Measurements from ENCODE around the gene NUCB2. TPM values are rescaled to one million over a fixed set of nuclear protein-coding genes. Genes with fewer than 3 reads are reported as not detected.

Gene NUCB2
- total and polyA plus RNA-seq, 2 of the 8 experiments (the other 6 are each of a cell fraction or from before 2014, with no cell fraction given): 9.0 to 34.2 TPM

GRCh38 chr11:17371614-17372013, 95.1 kb downstream of the NUCB2 start:
- H2BK5ac ChIP-seq (ENCODE audit: low read depth, low read length): no peak overlapping the region
- H2BK20ac ChIP-seq (ENCODE audit: low read length): no peak overlapping the region
- H3K27me3 ChIP-seq (replicated peaks in 1 of 4; ENCODE audit: control insufficient read depth in 3 of 4, extremely low read depth in 1 of 4, insufficient read depth in 3 of 4, low read length in 3 of 4): no peaks in the 10 kb centered on the region; a peak in 1 of 7 replicates
- no peak overlapping the region for H3K9ac ChIP-seq (replicated peaks in 1 of 4; ENCODE audit: extremely low read depth in 1 of 4, low read depth in 3 of 4, low read length in 3 of 4)
- no peak overlapping the region for H3K27ac ChIP-seq (ENCODE audit: low read depth, low read length)
- no peak overlapping the region for H4K91ac ChIP-seq (replicated peaks; ENCODE audit: insufficient read length, low read length)
- no peak overlapping the region for H3K4me2 ChIP-seq (ENCODE audit: insufficient read depth in 1 of 2, low read depth in 2 of 2, low read length in 2 of 2)
- H3K4ac ChIP-seq (replicated peaks; ENCODE audit: insufficient read length, low read depth, low read length): no peak overlapping the region
- H3K4me1 ChIP-seq (replicated peaks in 1 of 4; ENCODE audit: control insufficient read depth in 3 of 4, insufficient read depth in 4 of 4, low read length in 3 of 4): no peaks in the 10 kb centered on the region
- no peak overlapping the region for H2BK120ac ChIP-seq (replicated peaks; ENCODE audit: low read depth, low read length)
- no peak overlapping the region for H3K23ac ChIP-seq (ENCODE audit: insufficient read length)
- H4K8ac ChIP-seq (ENCODE audit: extremely low read depth, insufficient read depth, low read length): no peak overlapping the region
- peaks cover 0 to 20% (median 0%) of the 10 kb centered on the region in 4 experiments; a peak in 3 of 8 replicates for H3K36me3 ChIP-seq (ENCODE audit: control insufficient read depth in 2 of 4, insufficient read depth in 4 of 4, low read length in 3 of 4)
- no peak overlapping the region for H3K56ac ChIP-seq (replicated peaks; ENCODE audit: insufficient read length, low read depth, low read length)
- H3K14ac ChIP-seq (ENCODE audit: insufficient read length): no peak overlapping the region
- FAIRE-seq (no peak), DNase-seq (ENCODE audit: low read depth in 1 of 2, low spot score in 2 of 2) (no peak)
- no peak overlapping the region for H4K5ac ChIP-seq (ENCODE audit: insufficient read length, low read depth, low read length)
- peaks cover 58 to 59% of the 10 kb centered on the region in 2 experiments for H3K9me3 ChIP-seq (ENCODE audit: insufficient read depth in 2 of 2, low read depth in 1 of 2, low read length in 1 of 2)
- H2AFZ ChIP-seq (ENCODE audit: low read length): no peak overlapping the region
- no peak overlapping the region for H3K18ac ChIP-seq (ENCODE audit: extremely low read depth, low read length)
- no peak overlapping the region for H2AK5ac ChIP-seq (ENCODE audit: low read depth, low read length)
- 46% methylated on average over 3 of the region's 3 CpGs; no CpG with 5 or more reads in 1 of the 2 experiments for WGBS, 2 experiments (ENCODE audit: extremely low coverage in 1 of 2, insufficient coverage in 1 of 2, insufficient read length in 1 of 2, insufficient replicate concordance in 2 of 2, low coverage in 1 of 2, low lambda C conversion rate in 2 of 2, missing lambda C conversion rate in 1 of 2)
- no peaks in the 10 kb centered on the region for H4K20me1 ChIP-seq (replicated peaks in 1 of 2; ENCODE audit: control insufficient read depth in 1 of 2, insufficient read depth in 2 of 2, low read length in 2 of 2)
- ChIA-PET CTCF (ENCODE audit: partially characterized antibody) (interaction anchor here (1.5 to 2.2 kb wide), 2 partner anchors 11 to 15 kb away, joined by 3 to 16 read pairs; no protein-coding TSS in a partner anchor), POLR2A (ENCODE audit: partially characterized antibody) (no interaction called here)
- H3K79me2 ChIP-seq (ENCODE audit: control insufficient read depth in 1 of 2, insufficient read depth in 2 of 2, low read length in 2 of 2): no peaks in the 10 kb centered on the region
- H3K23me2 ChIP-seq (ENCODE audit: low read depth, low read length): no peaks in the 10 kb centered on the region
- H3K79me1 ChIP-seq (ENCODE audit: low read depth, low read length): no peaks in the 10 kb centered on the region
- H2BK15ac ChIP-seq (ENCODE audit: low read length): no peak overlapping the region
- no peak overlapping the region for H3K4me3 ChIP-seq (ENCODE audit: extremely low read depth in 1 of 4, insufficient read depth in 2 of 4, low read depth in 3 of 4, low read length in 4 of 4)
- no peak overlapping the region for H2BK12ac ChIP-seq (ENCODE audit: low read depth, low read length)
- TF ChIP-seq KDM1A (IDR thresholded peaks at IDR 0.05; ENCODE audit: borderline replicate concordance, low read length) (no peak), EZH2 (IDR thresholded peaks at IDR 0.05; ENCODE audit: low read depth, low read length, severe bottlenecking) (no peak), NANOG (IDR thresholded peaks at IDR 0.05; ENCODE audit: insufficient read depth, low read depth, low read length, poor library complexity, severe bottlenecking) (no peak), ZNF274 (IDR thresholded peaks at IDR 0.05; ENCODE audit: borderline replicate concordance, extremely low read depth, low read length) (no peak), RFX5 (IDR thresholded peaks at IDR 0.05; ENCODE audit: borderline replicate concordance, low read depth, low read length) (no peak), SUZ12 (IDR thresholded peaks at IDR 0.05; ENCODE audit: low read length) (no peak)

Measured in H1 (cell line).